HG03175 (cell line): ENCODE data around the gene CHMP4B.
"Not testable (repeated sequence)": the region's sequence is repeated elsewhere in the genome, so short reads cannot be mapped to it uniquely, and the experiment has no call there.

Source experiments
- ATAC-seq: cut with Tn5 transposase; IDR thresholded peaks from one replicate; pipeline ENCODE4 v1.9.1; 2021; ENCODE audit warnings: mild to moderate bottlenecking, moderate library complexity; ENCODE audit not compliant: unreplicated experiment

The CHMP4B gene

GRCh38 chr20:33789109-33789857 lies 21.9 kb upstream of the CHMP4B start:
- no peak for ATAC-seq

DNA sequence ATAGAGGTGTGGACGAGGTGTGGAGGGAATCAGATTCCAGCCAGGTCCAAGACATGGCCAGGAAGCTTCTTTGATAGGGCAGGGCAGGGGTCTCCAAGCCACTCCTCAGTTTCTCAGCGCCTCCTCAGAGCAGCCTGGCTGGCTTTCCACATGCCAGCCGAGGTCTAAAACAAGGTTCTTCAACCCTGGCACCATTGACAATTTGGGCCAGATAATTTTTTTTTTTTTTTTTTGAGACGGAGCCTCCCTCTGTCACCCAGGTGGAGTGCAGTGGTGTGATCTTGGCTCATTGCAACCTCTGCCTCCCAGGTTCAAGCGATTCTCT lies 21.3 kb upstream of the CHMP4B start:
- ATAC-seq, result no peak

DNA sequence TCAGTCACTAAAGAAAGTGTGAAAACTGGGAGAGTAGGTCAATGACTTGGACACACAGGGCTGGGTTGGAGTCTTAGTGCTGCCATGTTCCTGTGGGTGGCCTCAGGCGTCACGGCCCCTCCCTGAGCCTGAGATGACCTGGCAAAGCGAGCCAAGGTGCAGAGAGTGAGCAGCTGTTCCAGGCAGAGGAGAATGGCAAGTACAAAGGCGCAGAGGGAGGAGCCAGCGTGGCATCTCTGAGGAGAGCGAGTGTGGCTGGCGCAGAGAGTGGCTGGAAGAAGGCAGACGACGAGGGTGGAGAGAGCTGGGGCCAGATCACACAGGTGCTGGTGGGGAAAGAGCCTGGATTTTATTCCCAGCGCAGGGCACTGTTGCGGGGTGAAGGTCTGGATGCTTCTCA lies 20.6 kb upstream of the CHMP4B start:
- ATAC-seq, result no peak

GRCh38 chr20:33791021-33791420 lies 20.1 kb upstream of the CHMP4B start:
- no peak for ATAC-seq

DNA sequence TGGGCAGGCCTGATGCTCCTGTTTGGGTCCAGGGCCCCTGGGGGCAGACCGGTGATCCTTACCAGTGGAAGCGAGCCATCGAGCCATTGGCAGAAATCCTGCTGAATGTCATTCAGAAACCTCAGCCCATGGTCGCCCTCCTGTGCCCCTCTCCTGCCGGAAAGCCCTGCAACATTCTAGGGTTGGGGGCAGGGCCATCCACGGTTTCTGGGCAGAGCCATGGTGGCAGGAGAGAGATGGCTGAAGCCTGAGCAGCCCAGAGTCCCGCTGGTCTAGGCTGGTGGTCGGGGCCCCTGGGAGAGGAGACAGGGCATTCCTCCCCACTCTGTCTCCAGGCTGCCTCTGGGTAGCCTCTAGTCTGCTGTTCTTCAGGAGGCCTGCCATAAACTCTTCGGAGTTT lies 19.6 kb upstream of the CHMP4B start:
- no peak for ATAC-seq

- ATAC-seq, result no peak
Measured at GRCh38 chr20:33791959-33792597, 19.1 kb upstream of the CHMP4B start.

- ATAC-seq, result not testable (repeated sequence)
Measured at GRCh38 chr20:33792598-33792989, 18.6 kb upstream of the CHMP4B start.

- no peak for ATAC-seq
Measured at GRCh38 chr20:33793011-33793931, 17.9 kb upstream of the CHMP4B start.

DNA sequence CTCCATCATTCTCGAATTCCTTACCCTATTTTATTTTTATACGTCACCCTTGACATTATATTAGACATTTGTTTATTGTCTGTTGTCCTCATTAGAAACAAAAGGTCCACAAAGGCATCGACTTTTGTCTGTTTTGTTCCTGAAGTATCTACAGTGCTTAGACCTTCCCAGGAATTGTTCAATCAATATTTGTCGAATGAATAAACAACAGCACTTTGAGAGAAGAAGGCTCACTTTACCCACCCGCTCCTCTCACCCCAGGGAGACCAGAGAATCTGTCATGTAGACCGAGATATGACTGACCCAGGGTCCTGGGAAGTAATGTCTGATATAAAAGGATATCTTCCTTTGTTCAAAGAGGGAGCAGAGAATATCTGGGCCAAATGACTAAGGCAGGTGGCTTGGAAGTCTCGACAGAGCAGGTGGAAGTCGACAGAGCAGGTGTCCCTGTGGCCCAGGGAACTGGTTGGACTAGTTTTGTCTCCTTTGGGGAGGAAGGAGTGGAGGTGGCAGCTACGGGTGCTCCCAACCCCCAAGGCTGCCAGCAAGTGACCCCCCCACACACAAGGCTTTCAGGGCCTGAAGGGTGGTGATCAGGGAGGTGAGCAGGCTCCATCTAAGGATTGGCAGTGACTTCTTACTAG lies 14.8 kb upstream of the CHMP4B start:
- no peak for ATAC-seq

- no peak for ATAC-seq
Measured at GRCh38 chr20:33796907-33797544, 14.1 kb upstream of the CHMP4B start.

GRCh38 chr20:33798444-33798843 lies 12.7 kb upstream of the CHMP4B start:
- no peak for ATAC-seq

DNA sequence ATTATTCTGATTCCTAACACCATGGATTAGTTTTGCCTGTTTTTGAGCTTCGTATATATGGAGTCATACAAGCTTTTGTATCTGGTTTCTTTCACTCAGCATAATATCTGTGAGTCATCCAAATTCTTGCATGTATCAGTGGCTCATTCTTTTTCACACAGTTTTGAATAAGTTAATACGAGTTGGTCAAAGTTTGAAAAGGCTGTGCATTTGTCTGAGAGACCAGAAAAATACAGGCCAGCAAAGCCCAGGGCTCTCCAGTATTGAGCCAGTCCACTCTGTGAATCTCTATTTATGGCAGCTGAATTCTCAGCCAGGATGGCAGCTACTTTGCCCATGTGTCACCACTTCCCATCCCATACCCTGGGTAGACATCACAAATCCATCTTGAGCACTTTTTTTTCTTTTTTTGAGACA lies 7.2 kb upstream of the CHMP4B start:
- no peak for ATAC-seq

DNA sequence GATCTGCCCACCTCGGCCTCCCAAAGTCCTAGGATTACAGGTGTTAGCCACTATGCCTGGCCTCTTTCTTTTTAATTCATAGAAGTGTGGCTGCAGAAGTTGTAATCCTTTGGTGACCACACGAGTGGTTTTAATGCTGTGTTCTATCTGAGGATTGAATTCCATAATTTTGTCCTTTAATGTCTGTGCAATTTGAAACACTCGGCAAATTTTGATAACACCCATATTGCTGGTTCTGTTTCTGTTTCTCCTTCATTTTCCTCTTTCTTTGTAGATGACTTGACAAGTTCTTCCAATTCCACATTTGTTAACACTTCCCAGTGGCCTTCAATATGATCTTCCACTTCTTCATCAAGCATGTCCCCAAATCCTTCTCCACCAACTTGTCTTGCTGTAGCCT lies 2.8 kb upstream of the CHMP4B start:
- no peak for ATAC-seq

DNA sequence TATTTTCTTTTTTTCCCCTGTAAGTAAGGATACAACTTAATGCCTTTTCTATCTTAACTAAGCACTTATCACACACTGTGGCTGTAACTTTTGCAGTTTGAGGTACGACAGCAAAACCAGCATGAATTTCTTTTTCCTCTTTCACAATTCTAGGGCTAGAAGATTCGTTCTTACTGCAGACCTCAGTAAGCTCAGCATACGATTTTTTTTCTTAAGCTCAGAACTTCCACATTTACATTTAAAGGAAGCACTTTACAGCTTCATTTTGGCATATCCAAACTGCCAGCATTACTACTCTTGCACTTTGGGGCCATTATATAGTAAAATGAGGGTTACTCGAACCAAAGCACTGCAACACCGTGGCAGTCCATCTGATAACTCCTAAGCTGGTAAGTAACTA lies 889 bp upstream of the CHMP4B start:
- ATAC-seq, result no peak

DNA sequence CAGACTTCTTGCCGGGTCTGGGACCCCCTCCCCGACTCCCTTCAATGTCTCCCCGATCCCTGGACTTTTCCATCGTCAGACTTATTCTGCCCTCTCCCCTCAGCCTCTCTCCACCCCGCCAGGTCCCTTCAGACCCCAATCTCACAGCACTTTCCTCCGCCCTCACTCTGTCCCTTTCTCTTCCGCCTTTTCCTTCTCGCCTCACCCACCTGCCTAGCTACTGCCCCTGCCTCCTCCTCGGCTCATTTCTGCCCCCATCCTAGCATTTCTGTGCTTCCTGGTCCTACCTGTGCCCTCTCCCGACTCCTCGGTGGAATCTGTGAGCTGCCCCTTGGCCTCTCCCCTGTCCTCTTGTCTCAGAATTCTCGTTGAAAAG lies 616 bp downstream of the CHMP4B start:
- no peak for ATAC-seq

- ATAC-seq, result no peak
Measured at GRCh38 chr20:33812152-33812849, 1.2 kb downstream of the CHMP4B start.

DNA sequence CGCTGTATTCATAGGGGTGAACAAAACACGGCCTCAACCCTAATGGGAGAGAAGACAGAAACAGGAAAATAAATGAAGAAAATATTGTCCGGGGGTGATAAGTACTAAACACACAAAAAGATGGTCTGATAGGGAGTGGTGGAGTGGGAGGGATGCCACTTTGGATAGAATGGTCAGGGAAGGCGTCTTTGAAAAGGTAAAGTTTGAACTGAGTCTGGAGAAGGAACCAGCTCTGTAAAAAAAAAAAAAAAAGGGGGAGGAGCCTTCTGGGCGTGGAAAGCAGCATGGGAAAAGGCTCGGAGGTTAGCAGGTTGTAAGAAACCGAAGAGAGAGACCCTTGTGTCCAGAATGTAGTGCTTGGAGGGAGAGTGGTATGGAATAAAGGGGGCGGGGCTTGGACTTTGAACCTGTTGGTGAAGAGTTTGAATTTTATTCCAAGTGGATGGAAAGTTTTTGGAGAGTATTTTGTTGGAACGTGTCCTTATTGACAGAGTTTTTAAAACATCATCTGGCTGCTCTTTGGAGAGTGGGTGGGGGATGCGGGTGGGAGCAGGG lies 1.8 kb downstream of the CHMP4B start:
- ATAC-seq, result no peak

GRCh38 chr20:33814238-33814712 lies 3.1 kb downstream of the CHMP4B start:
- ATAC-seq, result no peak

- no peak for ATAC-seq
Measured at GRCh38 chr20:33815671-33816070, 4.5 kb downstream of the CHMP4B start.

- no peak for ATAC-seq
Measured at GRCh38 chr20:33816191-33816590, 5.0 kb downstream of the CHMP4B start.
